Osteoblast (primary cell): Measurements from ENCODE around the gene PKIB. TPM values are rescaled to one million over a fixed set of nuclear protein-coding genes. Genes with fewer than 3 reads are reported as not detected.

ENCODE experiments used
- DNase-seq: peaks from one replicate; pipeline ENCODE4 v3.0.0; 2011; ENCODE audit warnings: low spot score, mixed read lengths; ENCODE audit not compliant: insufficient read length; ENCODE audit errors: missing footprints
- H2AFZ ChIP-seq: 2 replicates; pipeline ENCODE4 v1.6.0; 2011; ENCODE audit warnings: mild to moderate bottlenecking, low read length
- H3K27ac ChIP-seq: 2 replicates; pipeline ENCODE4 v1.5.1; 2011; ENCODE audit warnings: mild to moderate bottlenecking, low read depth, low read length, moderate library complexity
- H3K27me3 ChIP-seq: 2 replicates; pipeline ENCODE4 v1.6.0; 2012; ENCODE audit warnings: mild to moderate bottlenecking, control low read depth, inconsistent platforms, low read length, moderate library complexity; ENCODE audit not compliant: insufficient read depth
- H3K36me3 ChIP-seq: 2 replicates; pipeline ENCODE4 v1.5.1; 2011; ENCODE audit warnings: mild to moderate bottlenecking, low read length, control low read depth, moderate library complexity; ENCODE audit not compliant: insufficient read depth
- H3K4me1 ChIP-seq: 2 replicates; pipeline ENCODE4 v1.5.1; 2011; ENCODE audit warnings: mild to moderate bottlenecking, low read length, control low read depth, moderate library complexity; ENCODE audit not compliant: insufficient read depth
- H3K4me2 ChIP-seq: 2 replicates; pipeline ENCODE4 v1.6.0; 2011; ENCODE audit warnings: mild to moderate bottlenecking, low read length; ENCODE audit not compliant: insufficient read depth
- H3K4me3 ChIP-seq: fragments of 200-600 bp; sonication (generic); 3 replicates; pipeline ENCODE4 v1.5.1; 2012; ENCODE audit warnings: mild to moderate bottlenecking, low read length, inconsistent platforms; ENCODE audit not compliant: insufficient read depth
- H3K79me2 ChIP-seq: 2 replicates; pipeline ENCODE4 v1.6.0; 2012; ENCODE audit warnings: mild to moderate bottlenecking, low read length, control low read depth, inconsistent platforms; ENCODE audit not compliant: insufficient read depth
- H3K9me3 ChIP-seq: 2 replicates; pipeline ENCODE4 v1.5.1; 2011; ENCODE audit warnings: low read depth, low read length, control low read depth
- H4K20me1 ChIP-seq: 2 replicates; pipeline ENCODE4 v1.6.0; 2012; ENCODE audit warnings: mild to moderate bottlenecking, low read length, control low read depth; ENCODE audit not compliant: insufficient read depth
- total RNA-seq: library from RNA; depleted of rRNA; stranded (reverse); fragments of >200 nt; gene quantifications from 2 replicates; pipeline ENCODE4 v1.2.3, GENCODE V29; 2012
- TF ChIP-seq, protein P1 (sequence below): IDR thresholded peaks from 2 replicates; pipeline ENCODE4 v1.5.1; 2011; ENCODE audit warnings: mild to moderate bottlenecking, low read depth, low read length, moderate library complexity; ENCODE audit errors: extremely low read depth

The PKIB gene
- total RNA-seq, 1 donor = 0.72 TPM

DNA sequence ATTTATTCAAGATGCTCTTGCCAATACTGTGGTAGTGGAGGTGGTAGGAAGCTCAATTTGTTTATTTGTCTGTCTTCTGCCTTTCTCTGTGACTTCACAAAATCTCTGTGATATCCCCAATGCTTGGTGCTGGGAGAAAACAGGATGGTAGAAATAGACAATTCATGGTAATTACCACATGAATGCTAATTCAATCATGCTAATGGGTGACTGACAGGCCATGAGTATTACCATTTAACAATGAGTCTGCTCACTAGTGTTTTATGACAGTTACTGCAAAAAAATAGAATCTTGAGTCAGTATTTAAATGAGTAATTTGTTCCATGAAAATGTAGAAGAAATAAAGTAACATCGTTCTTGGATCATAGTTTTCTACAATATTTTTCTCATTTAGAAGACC, 117.0 kb downstream of the PKIB start:
- DNase-seq = no peak
- H3K4me2 ChIP-seq = no peak overlapping the region

DNA sequence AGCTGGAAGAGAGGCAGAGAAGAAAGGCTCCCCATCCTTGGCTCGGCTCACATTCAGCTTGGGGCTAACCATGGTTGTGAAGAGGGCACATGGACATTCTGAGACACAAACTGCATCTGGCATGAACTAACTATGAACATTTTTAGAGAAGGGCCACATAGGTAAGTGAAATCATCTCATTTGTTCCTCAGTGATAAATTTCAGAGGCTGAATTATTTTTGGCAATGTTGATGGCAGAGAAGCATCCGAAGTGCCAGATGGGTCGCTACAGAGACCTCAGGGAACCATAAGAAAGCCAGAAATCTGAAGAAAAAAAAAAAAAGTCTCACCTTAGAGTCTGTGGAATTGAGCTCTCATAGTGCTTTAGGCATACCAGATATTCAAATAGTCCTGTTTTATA, 120.1 kb downstream of the PKIB start:
- TF ChIP-seq, protein P1, sequence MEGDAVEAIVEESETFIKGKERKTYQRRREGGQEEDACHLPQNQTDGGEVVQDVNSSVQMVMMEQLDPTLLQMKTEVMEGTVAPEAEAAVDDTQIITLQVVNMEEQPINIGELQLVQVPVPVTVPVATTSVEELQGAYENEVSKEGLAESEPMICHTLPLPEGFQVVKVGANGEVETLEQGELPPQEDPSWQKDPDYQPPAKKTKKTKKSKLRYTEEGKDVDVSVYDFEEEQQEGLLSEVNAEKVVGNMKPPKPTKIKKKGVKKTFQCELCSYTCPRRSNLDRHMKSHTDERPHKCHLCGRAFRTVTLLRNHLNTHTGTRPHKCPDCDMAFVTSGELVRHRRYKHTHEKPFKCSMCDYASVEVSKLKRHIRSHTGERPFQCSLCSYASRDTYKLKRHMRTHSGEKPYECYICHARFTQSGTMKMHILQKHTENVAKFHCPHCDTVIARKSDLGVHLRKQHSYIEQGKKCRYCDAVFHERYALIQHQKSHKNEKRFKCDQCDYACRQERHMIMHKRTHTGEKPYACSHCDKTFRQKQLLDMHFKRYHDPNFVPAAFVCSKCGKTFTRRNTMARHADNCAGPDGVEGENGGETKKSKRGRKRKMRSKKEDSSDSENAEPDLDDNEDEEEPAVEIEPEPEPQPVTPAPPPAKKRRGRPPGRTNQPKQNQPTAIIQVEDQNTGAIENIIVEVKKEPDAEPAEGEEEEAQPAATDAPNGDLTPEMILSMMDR = no peak
- no peak for DNase-seq
- no peaks in the 10 kb centered on the region for H3K36me3 ChIP-seq
- no peaks in the 10 kb centered on the region for H3K4me1 ChIP-seq
- H4K20me1 ChIP-seq = no peaks in the 10 kb centered on the region
- H3K4me3 ChIP-seq = no peak overlapping the region
- H3K27ac ChIP-seq = no peak overlapping the region
- H3K79me2 ChIP-seq = no peaks in the 10 kb centered on the region
- H3K4me2 ChIP-seq = no peak overlapping the region
- H3K9me3 ChIP-seq = no peaks in the 10 kb centered on the region
- no peak overlapping the region for H2AFZ ChIP-seq
- H3K27me3 ChIP-seq = peaks cover 3% of the 10 kb centered on the region

More for the DNA sequence above, 117.0 kb downstream of the PKIB start:
- H3K9me3 ChIP-seq = no peaks in the 10 kb centered on the region
- no peak overlapping the region for H2AFZ ChIP-seq
- peaks cover 5% of the 10 kb centered on the region for H3K4me1 ChIP-seq
- H3K79me2 ChIP-seq = no peaks in the 10 kb centered on the region
- no peaks in the 10 kb centered on the region for H3K36me3 ChIP-seq
- TF ChIP-seq, protein P1 = no peak
- H3K27ac ChIP-seq = no peak overlapping the region
- no peaks in the 10 kb centered on the region for H4K20me1 ChIP-seq
- no peak overlapping the region for H3K4me3 ChIP-seq
- H3K27me3 ChIP-seq = peaks cover 3% of the 10 kb centered on the region

DNA sequence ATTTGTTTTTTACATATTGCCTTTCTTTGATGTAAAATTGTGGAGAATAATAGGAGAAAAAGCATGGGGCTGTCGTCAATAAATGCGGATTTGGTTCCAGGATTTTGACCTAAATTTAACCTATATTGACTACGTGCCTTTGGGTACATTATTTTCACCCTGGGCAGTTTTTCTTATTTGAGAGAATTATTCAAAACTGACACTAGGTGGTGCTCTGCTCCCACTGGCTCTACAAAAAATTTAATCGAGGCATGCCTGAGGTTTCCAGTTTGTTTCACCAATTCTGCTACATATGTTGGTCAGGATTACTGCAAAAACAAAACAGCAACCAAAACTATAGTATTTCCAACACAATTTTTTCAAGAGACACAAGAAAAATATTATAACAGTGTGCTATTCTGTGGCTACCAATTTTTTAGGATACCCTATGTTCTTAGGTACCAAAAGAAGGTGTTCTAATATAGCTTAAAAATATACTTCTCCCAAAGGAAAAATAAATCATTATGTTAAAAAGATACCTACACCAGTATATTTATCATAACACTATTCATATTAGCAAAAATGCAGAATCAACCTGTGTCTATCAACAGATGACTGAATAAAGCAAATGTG, 120.7 kb downstream of the PKIB start:
- H3K79me2 ChIP-seq = no peaks in the 10 kb centered on the region
- H3K4me1 ChIP-seq = no peaks in the 10 kb centered on the region
- H4K20me1 ChIP-seq = no peaks in the 10 kb centered on the region
- no peak overlapping the region for H3K4me2 ChIP-seq
- no peaks in the 10 kb centered on the region for H3K36me3 ChIP-seq
- peaks cover 3% of the 10 kb centered on the region for H3K27me3 ChIP-seq
- TF ChIP-seq, protein P1 = peak; percentile 72
- no peak overlapping the region for H3K27ac ChIP-seq
- no peaks in the 10 kb centered on the region for H3K9me3 ChIP-seq
- DNase-seq = peak; percentile 75
- no peak overlapping the region for H2AFZ ChIP-seq
- no peak overlapping the region for H3K4me3 ChIP-seq

DNA sequence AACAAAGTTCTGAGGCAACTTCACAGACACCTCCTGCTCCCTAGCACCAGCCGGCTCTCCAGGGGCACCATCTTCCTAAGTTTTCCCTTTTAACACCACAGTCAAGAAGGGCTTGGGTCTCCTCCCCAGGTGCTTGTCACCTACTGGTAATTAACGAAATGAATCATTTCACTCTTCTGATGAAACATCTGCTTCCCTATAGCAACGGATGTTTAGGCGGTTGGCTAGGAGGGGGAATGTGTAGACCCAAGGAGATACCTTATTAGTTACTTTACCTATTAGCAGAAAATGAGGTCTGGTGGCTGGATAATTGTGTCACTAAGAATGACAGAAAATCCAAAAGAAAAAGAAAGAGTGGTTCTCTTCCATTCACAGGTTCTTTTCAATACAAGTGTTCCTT, 123.1 kb downstream of the PKIB start:
- Histone ChIP-seq H2AFZ (no peak overlapping the region), H3K27me3 (peaks cover 3% of the 10 kb centered on the region), H3K79me2 (no peaks in the 10 kb centered on the region), H3K9me3 (no peaks in the 10 kb centered on the region), H3K27ac (no peak overlapping the region), H3K4me3 (no peak overlapping the region), H3K4me2 (no peak overlapping the region), H3K4me1 (no peaks in the 10 kb centered on the region), H3K36me3 (no peaks in the 10 kb centered on the region), H4K20me1 (no peaks in the 10 kb centered on the region)
- TF ChIP-seq, protein P1 = no peak
- DNase-seq = no peak
